HepG2 (cell line): ENCODE results near the gene NSMCE1. TPM values are rescaled to one million over a fixed set of nuclear protein-coding genes. Genes with fewer than 3 reads are reported as not detected.

ENCODE experiments used
- CENPX ChIP-seq: sonication (generic); formaldehyde crosslinking; IDR thresholded peaks from 2 replicates; pipeline ENCODE4 v1.9.0; 2021; ENCODE audit warnings: mild to moderate bottlenecking, missing genetic modification reagents, moderate library complexity
- GATA4 ChIP-seq: sonication (generic); IDR thresholded peaks from 2 replicates; pipeline ENCODE4 v1.6.1; 2016; ENCODE audit warnings: antibody characterized with exemption, low read depth, borderline replicate concordance
- KDM2A ChIP-seq: sonication (generic); formaldehyde crosslinking; IDR thresholded peaks from 2 replicates; pipeline ENCODE4 v1.4.0; 2020; ENCODE audit warnings: low read depth, missing genetic modification reagents, borderline replicate concordance
- NR2F1 ChIP-seq, 2 experiments: fragments of 450-650 bp in 1 of 2; formaldehyde crosslinking in 1 of 2; IDR thresholded peaks; 2 replicates each; pipeline versions ENCODE4 v1.5.0 to v1.6.1; 2016 to 2020; ENCODE audit warnings: mild to moderate bottlenecking in 1 of 2, missing compliant biosample characterization in 1 of 2, missing genetic modification reagents in 1 of 2, moderate library complexity in 1 of 2
- SCMH1 ChIP-seq: sonication (generic); formaldehyde crosslinking; IDR thresholded peaks from 2 replicates; pipeline ENCODE4 v1.9.0; 2021; ENCODE audit warnings: missing genetic modification reagents, mild to moderate bottlenecking, borderline replicate concordance
- ZNF121 ChIP-seq: sonication (generic); formaldehyde crosslinking; IDR thresholded peaks from 2 replicates; pipeline ENCODE4 v1.5.0; 2020; ENCODE audit warnings: mild to moderate bottlenecking, missing genetic modification reagents
- ZNF142 ChIP-seq: sonication (generic); formaldehyde crosslinking; IDR thresholded peaks from 2 replicates; pipeline ENCODE4 v1.4.0; 2020; ENCODE audit warnings: missing genetic modification reagents
- ZNF180 ChIP-seq: sonication (generic); formaldehyde crosslinking; IDR thresholded peaks from 2 replicates; pipeline ENCODE4 v1.4.0; 2020; ENCODE audit warnings: low read depth, missing genetic modification reagents, borderline replicate concordance
- ZNF30 ChIP-seq: sonication (generic); formaldehyde crosslinking; IDR thresholded peaks from 2 replicates; pipeline ENCODE4 v1.5.0; 2020; ENCODE audit warnings: mild to moderate bottlenecking, missing genetic modification reagents
- ZNF335 ChIP-seq: sonication (generic); formaldehyde crosslinking; IDR thresholded peaks from 2 replicates; pipeline ENCODE4 v1.4.0; 2020; ENCODE audit warnings: missing genetic modification reagents
- ZNF7 ChIP-seq: IDR thresholded peaks from 2 replicates; pipeline ENCODE4 v1.6.1; 2016; ENCODE audit warnings: missing biosample characterization, missing genetic modification reagents
- ZNF737 ChIP-seq: sonication (generic); formaldehyde crosslinking; IDR thresholded peaks from 2 replicates; pipeline ENCODE4 v1.5.0; 2020; ENCODE audit warnings: missing genetic modification reagents, mild to moderate bottlenecking, borderline replicate concordance
- polyA plus RNA-seq, 8 experiments: library from polyadenylated mRNA; depleted of rRNA in 3 of 8; stranded (reverse) in 7 of 8; unstranded in 1 of 8; fragments of >200 nt; fragmentation: Illumina TruSeq in 4 of 8; extraction: Trizol in 4 of 8; gene quantifications; 2 replicates each; pipeline versions ENCODE4 v1.2.1 to v1.2.3, GENCODE V29; 2011 to 2016; ENCODE audit warnings: low read depth in 4 of 8, missing spikeins in 1 of 8, mixed read lengths in 1 of 8; ENCODE audit not compliant: insufficient read depth in 1 of 8
- total RNA-seq, 5 experiments: library from RNA; depleted of rRNA; stranded (reverse); fragments of >200 nt; fragmentation: Illumina TruSeq; extraction: Trizol; gene quantifications; 2 replicates each; pipeline ENCODE4 v1.2.3, GENCODE V29; 2016; ENCODE audit warnings: low read depth in 1 of 5
- TF ChIP-seq, protein P1 (sequence below): sonication (generic); formaldehyde crosslinking; IDR thresholded peaks from 2 replicates; pipeline ENCODE4 v1.4.0; 2020; ENCODE audit warnings: missing genetic modification reagents, borderline replicate concordance
- TF ChIP-seq, protein P2 (sequence below): sonication (generic); formaldehyde crosslinking; IDR thresholded peaks from 2 replicates; pipeline ENCODE4 v1.4.0; 2020; ENCODE audit warnings: mild to moderate bottlenecking, missing genetic modification reagents
- TF ChIP-seq, protein P3 (sequence below): sonication (generic); formaldehyde crosslinking; IDR thresholded peaks from 2 replicates; pipeline ENCODE4 v1.5.0; 2020; ENCODE audit warnings: missing genetic modification reagents, mild to moderate bottlenecking, borderline replicate concordance
- TF ChIP-seq, protein P4 (sequence below): sonication (generic); formaldehyde crosslinking; IDR thresholded peaks from 2 replicates; pipeline ENCODE4 v1.4.0; 2020; ENCODE audit warnings: missing genetic modification reagents

NSMCE1 gene
- total and polyA plus RNA-seq, 2 of the 13 experiments (the other 11 are each of a cell fraction or from before 2014, with no cell fraction given) = 42.7 to 52.9 TPM

GRCh38 chr16:27264151-27264550 is 4.4 kb downstream of the NSMCE1 start (continued):
- TF ChIP-seq, protein P1, sequence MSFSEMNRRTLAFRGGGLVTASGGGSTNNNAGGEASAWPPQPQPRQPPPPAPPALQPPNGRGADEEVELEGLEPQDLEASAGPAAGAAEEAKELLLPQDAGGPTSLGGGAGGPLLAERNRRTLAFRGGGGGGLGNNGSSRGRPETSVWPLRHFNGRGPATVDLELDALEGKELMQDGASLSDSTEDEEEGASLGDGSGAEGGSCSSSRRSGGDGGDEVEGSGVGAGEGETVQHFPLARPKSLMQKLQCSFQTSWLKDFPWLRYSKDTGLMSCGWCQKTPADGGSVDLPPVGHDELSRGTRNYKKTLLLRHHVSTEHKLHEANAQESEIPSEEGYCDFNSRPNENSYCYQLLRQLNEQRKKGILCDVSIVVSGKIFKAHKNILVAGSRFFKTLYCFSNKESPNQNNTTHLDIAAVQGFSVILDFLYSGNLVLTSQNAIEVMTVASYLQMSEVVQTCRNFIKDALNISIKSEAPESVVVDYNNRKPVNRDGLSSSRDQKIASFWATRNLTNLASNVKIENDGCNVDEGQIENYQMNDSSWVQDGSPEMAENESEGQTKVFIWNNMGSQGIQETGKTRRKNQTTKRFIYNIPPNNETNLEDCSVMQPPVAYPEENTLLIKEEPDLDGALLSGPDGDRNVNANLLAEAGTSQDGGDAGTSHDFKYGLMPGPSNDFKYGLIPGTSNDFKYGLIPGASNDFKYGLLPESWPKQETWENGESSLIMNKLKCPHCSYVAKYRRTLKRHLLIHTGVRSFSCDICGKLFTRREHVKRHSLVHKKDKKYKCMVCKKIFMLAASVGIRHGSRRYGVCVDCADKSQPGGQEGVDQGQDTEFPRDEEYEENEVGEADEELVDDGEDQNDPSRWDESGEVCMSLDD (CRISPR knock-in tag) = 0 out of 2 replicates have a peak, but pooled peaks have one; percentile 47
- TF ChIP-seq ZNF121 (CRISPR knock-in tag) (0 out of 2 replicates have a peak, but pooled peaks have one; percentile 29), ZNF180 (CRISPR knock-in tag) (no peak), ZNF142 (CRISPR knock-in tag) (no peak), KDM2A (CRISPR knock-in tag) (0 out of 2 replicates have a peak, but pooled peaks have one; percentile 21), ZNF7 (CRISPR knock-in tag) (no peak), CENPX (CRISPR knock-in tag) (no peak), ZNF30 (CRISPR knock-in tag) (no peak), SCMH1 (CRISPR knock-in tag) (no peak), NR2F1 (CRISPR knock-in tag; IDR thresholded peaks at IDR 0.05) (peak in 1 of 2 experiments; percentile 30; a peak in 1 of 4 replicates), ZNF335 (CRISPR knock-in tag) (no peak), GATA4 (no peak), ZNF737 (no peak)
- TF ChIP-seq, protein P2, sequence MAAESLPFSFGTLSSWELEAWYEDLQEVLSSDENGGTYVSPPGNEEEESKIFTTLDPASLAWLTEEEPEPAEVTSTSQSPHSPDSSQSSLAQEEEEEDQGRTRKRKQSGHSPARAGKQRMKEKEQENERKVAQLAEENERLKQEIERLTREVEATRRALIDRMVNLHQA = no peak
- TF ChIP-seq, protein P3, sequence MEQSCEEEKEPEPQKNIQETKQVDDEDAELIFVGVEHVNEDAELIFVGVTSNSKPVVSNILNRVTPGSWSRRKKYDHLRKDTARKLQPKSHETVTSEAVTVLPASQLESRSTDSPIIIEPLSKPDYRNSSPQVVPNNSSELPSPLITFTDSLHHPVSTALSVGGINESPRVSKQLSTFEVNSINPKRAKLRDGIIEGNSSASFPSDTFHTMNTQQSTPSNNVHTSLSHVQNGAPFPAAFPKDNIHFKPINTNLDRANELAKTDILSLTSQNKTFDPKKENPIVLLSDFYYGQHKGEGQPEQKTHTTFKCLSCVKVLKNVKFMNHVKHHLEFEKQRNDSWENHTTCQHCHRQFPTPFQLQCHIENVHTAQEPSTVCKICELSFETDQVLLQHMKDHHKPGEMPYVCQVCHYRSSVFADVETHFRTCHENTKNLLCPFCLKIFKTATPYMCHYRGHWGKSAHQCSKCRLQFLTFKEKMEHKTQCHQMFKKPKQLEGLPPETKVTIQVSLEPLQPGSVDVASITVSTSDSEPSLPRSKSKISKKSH = no peak
- TF ChIP-seq, protein P4, sequence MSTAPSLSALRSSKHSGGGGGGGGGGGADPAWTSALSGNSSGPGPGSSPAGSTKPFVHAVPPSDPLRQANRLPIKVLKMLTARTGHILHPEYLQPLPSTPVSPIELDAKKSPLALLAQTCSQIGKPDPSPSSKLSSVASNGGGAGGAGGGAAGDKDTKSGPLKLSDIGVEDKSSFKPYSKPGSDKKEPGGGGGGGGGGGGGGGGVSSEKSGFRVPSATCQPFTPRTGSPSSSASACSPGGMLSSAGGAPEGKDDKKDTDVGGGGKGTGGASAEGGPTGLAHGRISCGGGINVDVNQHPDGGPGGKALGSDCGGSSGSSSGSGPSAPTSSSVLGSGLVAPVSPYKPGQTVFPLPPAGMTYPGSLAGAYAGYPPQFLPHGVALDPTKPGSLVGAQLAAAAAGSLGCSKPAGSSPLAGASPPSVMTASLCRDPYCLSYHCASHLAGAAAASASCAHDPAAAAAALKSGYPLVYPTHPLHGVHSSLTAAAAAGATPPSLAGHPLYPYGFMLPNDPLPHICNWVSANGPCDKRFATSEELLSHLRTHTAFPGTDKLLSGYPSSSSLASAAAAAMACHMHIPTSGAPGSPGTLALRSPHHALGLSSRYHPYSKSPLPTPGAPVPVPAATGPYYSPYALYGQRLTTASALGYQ = no peak
